GM19467 (cell line): Measurements from ENCODE around the gene IZUMO1R.
"Not testable (repeated sequence)": the region's sequence is repeated elsewhere in the genome, so short reads cannot be mapped to it uniquely, and the experiment has no call there.

ENCODE experiments used
- ATAC-seq: cut with Tn5 transposase; IDR thresholded peaks from one replicate; pipeline ENCODE4 v1.9.1; 2021; ENCODE audit warnings: mild to moderate bottlenecking, moderate library complexity; ENCODE audit not compliant: unreplicated experiment

Gene IZUMO1R

GRCh38 chr11:94325681-94326080 is 21.3 kb downstream of the IZUMO1R start:
- ATAC-seq = peak; percentile 67

- no peak for ATAC-seq
These were observed 22.6 kb downstream of the IZUMO1R start for GRCh38 chr11:94326947-94327346.

- ATAC-seq = no peak
These were observed 24.3 kb downstream of the IZUMO1R start for GRCh38 chr11:94328587-94329080.

GRCh38 chr11:94329501-94329900 is 25.1 kb downstream of the IZUMO1R start:
- no peak for ATAC-seq

- ATAC-seq = no peak
These were observed 26.4 kb downstream of the IZUMO1R start for GRCh38 chr11:94330789-94331188.

DNA sequence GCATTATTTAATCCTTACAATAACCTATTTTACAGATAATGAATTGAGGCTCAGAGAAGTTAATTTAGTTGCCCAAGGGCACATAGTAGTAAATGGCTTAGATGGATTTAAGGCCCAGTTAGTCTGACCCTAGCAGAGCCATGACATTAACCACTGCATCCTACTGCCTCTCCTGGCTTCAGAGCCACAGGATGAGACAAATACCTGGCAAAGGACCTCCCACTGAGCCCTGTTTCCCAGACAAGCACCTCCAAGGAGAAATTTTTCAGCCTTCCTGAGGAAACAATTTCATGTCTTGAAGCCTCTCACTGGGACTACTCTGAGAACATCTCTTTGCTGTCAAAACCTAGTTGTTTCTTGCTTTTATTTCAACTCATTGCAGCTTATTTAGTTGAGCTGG is 28.4 kb downstream of the IZUMO1R start:
- ATAC-seq = no peak

GRCh38 chr11:94336033-94336432 is 31.7 kb downstream of the IZUMO1R start:
- ATAC-seq = no peak

DNA sequence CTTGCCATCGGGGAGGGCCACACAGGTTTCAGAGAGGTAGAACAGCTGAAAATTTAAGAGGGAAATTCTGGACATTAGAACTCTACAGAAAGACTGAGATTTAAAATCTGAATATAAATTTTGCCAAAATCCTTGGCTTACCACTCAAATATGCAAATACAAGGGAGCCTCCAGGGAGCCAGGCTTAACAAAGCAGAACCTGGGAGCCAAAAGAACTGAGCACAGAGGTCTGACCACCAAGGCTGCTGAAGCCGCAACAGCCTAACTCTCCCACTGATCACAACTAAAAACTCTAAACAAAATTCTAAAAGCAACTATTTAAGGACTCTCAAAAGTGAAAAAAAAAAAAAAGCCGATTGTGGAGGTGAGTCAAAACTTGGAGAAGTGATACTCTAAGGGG is 34.3 kb downstream of the IZUMO1R start:
- no peak for ATAC-seq

GRCh38 chr11:94342250-94342649 is 37.9 kb downstream of the IZUMO1R start:
- no peak for ATAC-seq

DNA sequence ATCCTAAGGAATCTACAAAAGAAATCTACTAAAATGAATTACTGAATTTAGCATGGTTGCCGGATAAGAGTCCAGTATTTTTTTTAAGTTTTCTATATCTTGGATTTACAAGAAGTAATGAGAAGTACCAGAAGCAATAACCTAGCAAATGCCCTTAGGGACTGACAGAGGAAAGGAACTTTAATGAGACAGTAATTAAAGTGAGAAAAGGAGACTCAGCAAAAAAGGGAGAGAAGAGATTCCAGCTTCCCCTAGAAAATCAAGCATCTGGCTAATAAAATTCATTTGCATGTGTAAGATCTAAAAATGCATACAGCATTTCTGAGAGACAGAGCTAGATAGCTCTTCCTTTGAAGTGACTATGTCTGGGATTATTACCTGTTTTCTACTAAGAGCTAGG is 39.1 kb downstream of the IZUMO1R start:
- ATAC-seq = no peak

DNA sequence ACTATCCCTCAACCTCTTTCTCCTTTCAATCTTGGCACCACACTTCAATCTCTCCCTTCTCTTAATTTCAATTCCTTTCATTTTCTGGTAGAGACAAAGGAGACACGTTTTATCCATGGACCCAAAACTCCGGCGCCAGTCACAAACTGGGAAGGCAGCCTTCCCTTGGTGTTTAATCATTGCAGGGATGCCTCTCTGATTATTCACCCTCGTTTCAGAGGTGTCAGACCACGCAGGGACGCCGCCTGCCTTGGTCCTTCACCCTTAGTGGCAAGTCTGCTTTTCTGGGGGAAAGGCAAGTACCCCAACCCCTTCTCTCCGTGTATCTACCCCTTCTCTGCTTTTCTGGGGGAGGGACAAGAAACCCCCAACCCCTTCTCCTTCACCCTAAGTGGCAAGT is 41.9 kb downstream of the IZUMO1R start:
- ATAC-seq = not testable (repeated sequence)

DNA sequence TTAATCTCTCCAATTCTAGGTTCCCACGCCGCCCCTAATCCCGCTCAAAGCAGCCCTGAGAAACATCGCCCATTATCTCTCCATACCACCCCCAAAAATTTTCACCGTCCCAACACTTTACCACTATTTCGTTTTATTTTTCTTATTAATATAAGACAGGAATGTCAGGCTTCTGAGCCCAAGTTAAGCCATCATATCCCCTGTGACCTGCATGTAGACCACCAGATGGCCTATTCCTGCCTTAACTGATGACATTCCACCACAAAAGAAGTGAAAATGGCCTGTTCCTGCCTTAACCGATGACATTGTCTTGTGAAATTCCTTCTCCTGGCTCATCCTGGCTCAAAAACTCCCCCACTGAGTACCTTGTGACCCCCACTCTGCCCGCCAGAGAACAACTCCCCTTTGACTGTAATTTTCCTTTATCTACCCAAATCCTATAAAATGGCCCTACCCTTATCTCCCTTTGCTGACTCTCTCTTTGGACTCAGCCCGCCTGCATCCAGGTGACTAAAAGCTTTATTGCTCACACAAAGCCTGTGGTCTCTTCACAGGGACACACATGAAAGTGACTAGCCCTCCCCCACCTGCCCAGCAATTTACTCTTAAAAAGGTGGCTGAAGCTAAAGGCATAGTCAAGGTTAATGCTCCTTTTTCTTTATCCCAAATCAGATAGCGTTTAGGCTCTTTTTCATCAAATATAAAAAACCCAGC is 46.6 kb downstream of the IZUMO1R start:
- not testable (repeated sequence) for ATAC-seq
